WTC11 (cell line): ENCODE measurements around the gene NEURL1.

ENCODE experiments used
- CBFB ChIP-seq: sonication (generic); formaldehyde crosslinking; IDR thresholded peaks from 2 replicates; pipeline ENCODE4 v1.8.1; 2022; ENCODE audit warnings: mild to moderate bottlenecking, low read depth, missing genetic modification reagents
- CREB1 ChIP-seq: sonication (generic); formaldehyde crosslinking; IDR thresholded peaks from 2 replicates; pipeline ENCODE4 v1.8.0; 2023; ENCODE audit warnings: mild to moderate bottlenecking, missing genetic modification reagents
- E2F5 ChIP-seq: sonication (generic); formaldehyde crosslinking; IDR thresholded peaks from 2 replicates; pipeline ENCODE4 v1.8.1; 2022; ENCODE audit warnings: mild to moderate bottlenecking, moderate library complexity, missing genetic modification reagents
- MYBL2 ChIP-seq: sonication (generic); formaldehyde crosslinking; IDR thresholded peaks from 2 replicates; pipeline ENCODE4 v1.8.1; 2023; ENCODE audit warnings: mild to moderate bottlenecking, moderate library complexity, missing genetic modification reagents
- NR2C2 ChIP-seq: sonication (generic); formaldehyde crosslinking; IDR thresholded peaks from 2 replicates; pipeline ENCODE4 v1.8.0; 2022; ENCODE audit warnings: mild to moderate bottlenecking, missing genetic modification reagents
- TF ChIP-seq, protein P1 (sequence below): fragments of 200-600 bp; IDR thresholded peaks from 2 replicates; pipeline ENCODE4 v1.8.0; 2022; ENCODE audit warnings: antibody characterized with exemption
- TF ChIP-seq, protein P2 (sequence below): sonication (generic); formaldehyde crosslinking; IDR thresholded peaks from 2 replicates; pipeline ENCODE4 v1.8.0; 2022; ENCODE audit warnings: mild to moderate bottlenecking, missing genetic modification reagents
- TF ChIP-seq, protein P3 (sequence below): sonication (generic); formaldehyde crosslinking; IDR thresholded peaks from 2 replicates; pipeline ENCODE4 v1.8.0; 2023; ENCODE audit warnings: missing genetic modification reagents, mild to moderate bottlenecking, borderline replicate concordance

DNA sequence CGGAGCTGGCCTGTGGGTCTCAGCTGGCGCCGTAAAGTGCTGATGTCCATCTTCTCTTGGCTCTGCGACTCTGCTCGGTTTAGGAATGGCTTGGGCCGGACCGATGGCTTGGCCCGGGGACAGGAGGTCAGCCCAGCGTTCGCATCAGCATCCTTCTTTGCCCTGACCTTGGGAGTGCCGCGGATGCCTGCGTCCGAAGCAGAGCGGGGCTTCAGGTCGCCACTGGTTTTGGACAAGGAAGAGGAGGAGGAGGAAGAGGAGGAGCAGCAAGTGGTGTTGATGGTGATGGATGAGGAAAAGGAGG, 109.3 kb downstream of the NEURL1 start:
- TF ChIP-seq, protein P1, sequence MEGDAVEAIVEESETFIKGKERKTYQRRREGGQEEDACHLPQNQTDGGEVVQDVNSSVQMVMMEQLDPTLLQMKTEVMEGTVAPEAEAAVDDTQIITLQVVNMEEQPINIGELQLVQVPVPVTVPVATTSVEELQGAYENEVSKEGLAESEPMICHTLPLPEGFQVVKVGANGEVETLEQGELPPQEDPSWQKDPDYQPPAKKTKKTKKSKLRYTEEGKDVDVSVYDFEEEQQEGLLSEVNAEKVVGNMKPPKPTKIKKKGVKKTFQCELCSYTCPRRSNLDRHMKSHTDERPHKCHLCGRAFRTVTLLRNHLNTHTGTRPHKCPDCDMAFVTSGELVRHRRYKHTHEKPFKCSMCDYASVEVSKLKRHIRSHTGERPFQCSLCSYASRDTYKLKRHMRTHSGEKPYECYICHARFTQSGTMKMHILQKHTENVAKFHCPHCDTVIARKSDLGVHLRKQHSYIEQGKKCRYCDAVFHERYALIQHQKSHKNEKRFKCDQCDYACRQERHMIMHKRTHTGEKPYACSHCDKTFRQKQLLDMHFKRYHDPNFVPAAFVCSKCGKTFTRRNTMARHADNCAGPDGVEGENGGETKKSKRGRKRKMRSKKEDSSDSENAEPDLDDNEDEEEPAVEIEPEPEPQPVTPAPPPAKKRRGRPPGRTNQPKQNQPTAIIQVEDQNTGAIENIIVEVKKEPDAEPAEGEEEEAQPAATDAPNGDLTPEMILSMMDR: no peak
- TF ChIP-seq, protein P2, sequence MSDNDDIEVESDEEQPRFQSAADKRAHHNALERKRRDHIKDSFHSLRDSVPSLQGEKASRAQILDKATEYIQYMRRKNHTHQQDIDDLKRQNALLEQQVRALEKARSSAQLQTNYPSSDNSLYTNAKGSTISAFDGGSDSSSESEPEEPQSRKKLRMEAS (CRISPR knock-in tag): no peak
- TF ChIP-seq CBFB (CRISPR knock-in tag) (no peak), MYBL2 (CRISPR knock-in tag) (no peak), CREB1 (CRISPR knock-in tag) (no peak), NR2C2 (no peak), E2F5 (CRISPR knock-in tag) (no peak)
- TF ChIP-seq, protein P3, sequence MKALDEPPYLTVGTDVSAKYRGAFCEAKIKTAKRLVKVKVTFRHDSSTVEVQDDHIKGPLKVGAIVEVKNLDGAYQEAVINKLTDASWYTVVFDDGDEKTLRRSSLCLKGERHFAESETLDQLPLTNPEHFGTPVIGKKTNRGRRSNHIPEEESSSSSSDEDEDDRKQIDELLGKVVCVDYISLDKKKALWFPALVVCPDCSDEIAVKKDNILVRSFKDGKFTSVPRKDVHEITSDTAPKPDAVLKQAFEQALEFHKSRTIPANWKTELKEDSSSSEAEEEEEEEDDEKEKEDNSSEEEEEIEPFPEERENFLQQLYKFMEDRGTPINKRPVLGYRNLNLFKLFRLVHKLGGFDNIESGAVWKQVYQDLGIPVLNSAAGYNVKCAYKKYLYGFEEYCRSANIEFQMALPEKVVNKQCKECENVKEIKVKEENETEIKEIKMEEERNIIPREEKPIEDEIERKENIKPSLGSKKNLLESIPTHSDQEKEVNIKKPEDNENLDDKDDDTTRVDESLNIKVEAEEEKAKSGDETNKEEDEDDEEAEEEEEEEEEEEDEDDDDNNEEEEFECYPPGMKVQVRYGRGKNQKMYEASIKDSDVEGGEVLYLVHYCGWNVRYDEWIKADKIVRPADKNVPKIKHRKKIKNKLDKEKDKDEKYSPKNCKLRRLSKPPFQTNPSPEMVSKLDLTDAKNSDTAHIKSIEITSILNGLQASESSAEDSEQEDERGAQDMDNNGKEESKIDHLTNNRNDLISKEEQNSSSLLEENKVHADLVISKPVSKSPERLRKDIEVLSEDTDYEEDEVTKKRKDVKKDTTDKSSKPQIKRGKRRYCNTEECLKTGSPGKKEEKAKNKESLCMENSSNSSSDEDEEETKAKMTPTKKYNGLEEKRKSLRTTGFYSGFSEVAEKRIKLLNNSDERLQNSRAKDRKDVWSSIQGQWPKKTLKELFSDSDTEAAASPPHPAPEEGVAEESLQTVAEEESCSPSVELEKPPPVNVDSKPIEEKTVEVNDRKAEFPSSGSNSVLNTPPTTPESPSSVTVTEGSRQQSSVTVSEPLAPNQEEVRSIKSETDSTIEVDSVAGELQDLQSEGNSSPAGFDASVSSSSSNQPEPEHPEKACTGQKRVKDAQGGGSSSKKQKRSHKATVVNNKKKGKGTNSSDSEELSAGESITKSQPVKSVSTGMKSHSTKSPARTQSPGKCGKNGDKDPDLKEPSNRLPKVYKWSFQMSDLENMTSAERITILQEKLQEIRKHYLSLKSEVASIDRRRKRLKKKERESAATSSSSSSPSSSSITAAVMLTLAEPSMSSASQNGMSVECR (CRISPR knock-in tag): no peak
